GM10266 (cell line): Measurements from ENCODE around the gene PPM1K.
"Not testable (repeated sequence)": the region's sequence is repeated elsewhere in the genome, so short reads cannot be mapped to it uniquely, and the experiment has no call there.

Experiments
- DNase-seq: peaks from one replicate; pipeline ENCODE4 v3.0.0; 2012; ENCODE audit errors: extremely low spot score
- CTCF ChIP-seq: IDR thresholded peaks from 2 replicates; pipeline ENCODE4 v1.5.1; 2012; ENCODE audit warnings: mild to moderate bottlenecking, low read depth; ENCODE audit not compliant: control insufficient read depth, insufficient read depth; ENCODE audit errors: missing control alignments

Gene PPM1K

DNA sequence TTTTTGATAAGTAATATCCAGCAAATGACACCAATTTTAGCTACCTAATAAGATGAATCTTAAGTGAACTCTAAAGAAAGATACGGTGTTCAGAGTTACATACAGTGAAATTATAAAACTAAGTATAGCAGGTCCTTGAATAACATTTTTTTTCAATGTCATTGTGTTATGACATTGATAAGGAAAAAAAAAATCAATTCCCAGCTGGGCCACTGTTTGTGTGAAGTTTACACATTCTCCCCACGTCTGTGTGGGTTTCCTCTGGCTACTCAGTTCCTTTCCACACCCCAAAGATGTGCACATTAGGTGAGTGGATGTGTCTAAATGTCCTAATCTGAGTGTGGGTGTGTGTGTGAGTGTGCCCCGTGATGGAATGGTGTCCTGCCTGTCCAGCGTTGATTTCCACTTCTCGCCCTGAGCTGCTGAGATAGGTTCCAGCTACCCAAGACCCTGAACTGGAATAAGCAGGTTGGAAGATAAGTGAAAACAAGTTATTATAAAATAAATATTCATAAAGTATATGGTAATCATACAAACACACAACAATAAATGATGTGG is 31.2 kb upstream of the PPM1K start:
- TF ChIP-seq CTCF = no peak
- no peak for DNase-seq

DNA sequence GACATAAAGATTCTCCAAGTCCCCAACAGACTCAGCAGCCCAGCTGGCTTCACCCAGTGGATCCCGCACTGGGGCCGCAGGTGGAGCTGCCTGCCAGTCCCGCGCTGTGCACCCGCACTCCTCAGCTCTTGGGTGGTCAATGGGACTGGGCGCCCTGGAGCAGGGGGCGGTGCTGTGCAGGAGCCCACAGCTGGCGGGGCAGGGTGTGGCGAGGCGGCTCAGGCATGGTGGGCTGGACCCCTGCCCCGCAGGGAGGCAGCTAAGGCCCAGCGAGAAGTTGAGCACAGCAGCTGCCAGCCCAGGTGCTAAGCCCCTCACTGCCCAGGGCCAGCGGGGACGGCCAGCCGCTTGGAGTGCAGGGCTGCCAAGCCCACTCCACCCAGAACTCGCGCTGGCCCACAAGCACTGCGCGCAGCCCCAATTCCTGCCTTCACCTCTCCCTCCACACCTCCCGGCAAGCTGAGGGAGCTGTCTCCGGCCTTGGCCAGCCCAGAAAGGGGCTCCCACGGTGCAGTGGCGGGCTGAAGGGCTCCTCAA is 28.8 kb upstream of the PPM1K start:
- DNase-seq = not testable (repeated sequence)

DNA sequence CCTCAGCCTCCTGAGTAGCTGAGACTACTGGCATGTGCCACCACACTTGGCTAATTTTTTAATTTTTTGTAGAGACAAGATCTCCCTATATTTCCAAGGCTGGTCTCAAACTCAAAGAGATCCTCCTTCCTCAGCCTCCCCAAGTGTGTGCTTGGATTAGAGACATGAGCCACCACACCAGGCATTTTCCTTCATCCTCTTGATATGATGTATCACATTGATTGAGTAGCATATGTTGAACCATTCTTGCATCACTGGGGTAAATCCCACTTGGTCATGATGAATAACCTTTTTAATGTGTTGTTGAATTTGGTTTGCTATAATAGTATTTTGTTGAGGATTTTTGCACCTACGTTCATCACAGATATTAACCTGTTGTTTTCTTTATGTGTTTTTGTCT is 24.2 kb upstream of the PPM1K start:
- TF ChIP-seq CTCF = no peak
- DNase-seq = no peak

DNA sequence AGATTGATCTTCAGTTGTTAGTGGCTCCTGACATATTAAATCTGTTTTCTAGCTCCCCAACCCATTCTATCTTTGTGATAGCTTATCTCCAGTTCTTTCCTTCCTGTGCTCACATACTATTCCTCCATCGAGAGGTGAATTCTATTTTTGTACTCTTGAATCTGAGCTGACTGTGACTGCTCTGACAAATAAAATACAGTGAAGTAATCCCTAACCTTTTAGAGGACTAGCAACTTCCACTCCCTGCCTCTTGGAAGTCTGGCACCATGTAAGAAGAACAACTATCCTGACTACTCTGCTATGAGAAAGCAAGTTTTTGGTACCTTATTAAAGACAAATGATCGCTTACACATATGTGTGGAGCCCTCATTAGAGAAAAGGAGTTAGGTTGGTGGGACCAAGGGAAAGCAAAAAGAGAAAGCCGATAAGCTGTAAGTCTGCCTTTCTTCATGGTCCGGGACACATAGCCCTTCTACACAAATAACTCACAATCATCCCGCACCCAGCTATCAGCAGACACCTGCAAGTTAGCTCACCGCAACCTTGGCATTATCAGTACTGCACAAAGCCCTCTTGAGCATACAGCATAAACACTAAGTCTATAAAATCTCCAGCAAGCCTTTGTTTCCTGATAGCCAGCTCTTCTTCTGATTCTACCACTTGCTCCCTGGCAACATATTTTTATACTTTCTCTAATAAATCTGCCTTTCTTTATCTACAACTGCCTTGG is 13.5 kb upstream of the PPM1K start:
- no peak for TF ChIP-seq CTCF
- no peak for DNase-seq

DNA sequence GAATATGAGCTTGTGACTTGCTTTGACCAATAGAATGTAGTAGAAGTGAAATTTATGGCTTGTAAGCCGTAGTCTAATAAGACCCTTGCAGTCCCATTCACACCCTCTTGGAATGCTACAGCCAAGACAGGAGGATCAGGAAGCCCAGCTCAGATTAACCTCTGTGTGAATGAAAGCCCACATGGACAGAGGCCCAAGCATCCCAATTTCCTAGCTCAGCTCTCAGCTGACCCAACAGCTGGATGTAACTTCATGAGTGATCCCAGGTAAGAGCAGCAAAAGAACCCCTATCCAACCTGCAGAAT is 12.8 kb upstream of the PPM1K start:
- no peak for TF ChIP-seq CTCF
- DNase-seq = no peak

- DNase-seq = no peak
- TF ChIP-seq CTCF = no peak
These were observed 12.3 kb upstream of the PPM1K start for GRCh38 chr4:88296413-88297211.

DNA sequence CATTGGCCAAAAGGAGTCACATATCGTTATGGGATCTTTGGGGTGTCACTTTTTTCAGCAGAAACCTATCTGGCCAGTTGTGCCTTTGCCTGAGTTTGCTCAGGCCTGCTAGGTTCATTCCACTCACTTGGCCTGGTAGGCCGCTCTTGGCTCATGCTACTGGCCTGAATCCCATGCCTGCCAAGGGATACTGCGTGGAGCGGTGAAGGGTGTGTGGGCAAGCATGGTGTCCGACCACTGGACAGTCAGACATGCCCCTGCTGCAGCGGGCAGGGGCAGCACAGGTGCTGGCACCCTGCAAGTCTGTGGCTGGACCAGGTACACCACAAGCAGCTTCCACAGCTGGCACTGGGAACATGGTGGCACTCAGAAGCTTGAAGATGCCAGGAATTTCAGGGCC is 11.3 kb upstream of the PPM1K start:
- no peak for TF ChIP-seq CTCF

More for the DNA sequence above, 11.3 kb upstream of the PPM1K start:
- DNase-seq = no peak
